HG02938 (cell line): ENCODE data around the gene GLO1.

Source experiments
- ATAC-seq: cut with Tn5 transposase; IDR thresholded peaks from one replicate; pipeline ENCODE4 v1.9.1; 2021; ENCODE audit warnings: mild to moderate bottlenecking, moderate library complexity; ENCODE audit not compliant: unreplicated experiment

The GLO1 gene

GRCh38 chr6:38702558-38703397, at the start of gene GLO1:
TSS of gene GLO1 (minus strand) at chr6:38703145. CDS start at chr6:38703054, 91 bp downstream.
- peak; percentile 99 for ATAC-seq

DNA sequence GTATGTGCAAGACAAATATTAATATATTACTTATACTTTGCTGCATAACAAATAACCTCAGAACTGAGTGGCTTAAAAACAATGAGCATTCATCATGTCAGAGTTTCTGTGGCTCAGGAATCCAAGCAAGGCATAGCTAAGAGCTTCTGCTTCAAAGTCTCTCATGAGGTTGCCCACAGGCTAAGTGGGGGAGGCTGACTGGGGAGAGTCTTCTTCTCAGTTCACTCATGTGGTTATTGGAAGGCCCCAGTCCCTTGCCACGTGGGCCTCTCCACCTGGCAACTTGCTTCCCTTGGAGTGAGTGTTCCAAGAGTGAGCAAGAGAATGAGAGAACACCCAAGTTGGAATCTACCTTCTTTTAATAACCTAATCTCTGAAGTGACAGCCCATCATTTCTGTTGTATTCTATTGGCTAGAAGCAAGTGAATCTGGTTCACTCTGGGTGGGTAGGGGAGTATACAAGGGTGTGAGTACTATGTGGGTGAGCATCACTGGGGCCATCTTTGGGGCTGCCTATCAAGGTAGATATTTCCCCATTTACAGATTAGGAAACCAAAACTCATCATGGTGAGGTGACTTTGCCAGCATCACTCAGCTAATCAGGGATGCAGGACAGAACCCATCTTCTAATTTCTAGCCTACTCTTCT, 48.1 kb upstream of the GLO1 start:
- ATAC-seq, result no peak

- no peak for ATAC-seq
These were observed 46.5 kb upstream of the GLO1 start for GRCh38 chr6:38749473-38749872.

GRCh38 chr6:38739532-38739931, 36.6 kb upstream of the GLO1 start:
- ATAC-seq, result no peak

DNA sequence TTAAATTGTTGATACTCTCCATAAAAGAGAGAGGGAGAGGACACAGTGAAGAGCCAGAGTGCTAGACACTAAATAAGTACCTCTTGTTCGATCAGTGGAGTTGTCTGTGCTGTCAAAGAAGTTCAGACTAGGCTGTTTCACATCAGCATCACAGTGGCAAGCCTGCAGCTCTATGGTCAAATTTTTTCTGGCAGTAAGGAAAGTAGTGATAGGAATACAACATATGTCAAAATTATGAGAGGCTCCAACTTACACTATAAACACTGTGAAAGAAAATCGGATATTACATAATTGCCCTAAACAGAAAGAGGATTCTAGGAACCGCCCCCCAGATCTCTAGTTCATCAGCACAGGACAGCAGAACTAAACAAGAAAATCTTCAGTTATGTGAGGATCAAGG, 35.3 kb upstream of the GLO1 start:
- ATAC-seq, result no peak

- ATAC-seq, result no peak
These were observed 34.0 kb upstream of the GLO1 start for GRCh38 chr6:38736951-38737350.

DNA sequence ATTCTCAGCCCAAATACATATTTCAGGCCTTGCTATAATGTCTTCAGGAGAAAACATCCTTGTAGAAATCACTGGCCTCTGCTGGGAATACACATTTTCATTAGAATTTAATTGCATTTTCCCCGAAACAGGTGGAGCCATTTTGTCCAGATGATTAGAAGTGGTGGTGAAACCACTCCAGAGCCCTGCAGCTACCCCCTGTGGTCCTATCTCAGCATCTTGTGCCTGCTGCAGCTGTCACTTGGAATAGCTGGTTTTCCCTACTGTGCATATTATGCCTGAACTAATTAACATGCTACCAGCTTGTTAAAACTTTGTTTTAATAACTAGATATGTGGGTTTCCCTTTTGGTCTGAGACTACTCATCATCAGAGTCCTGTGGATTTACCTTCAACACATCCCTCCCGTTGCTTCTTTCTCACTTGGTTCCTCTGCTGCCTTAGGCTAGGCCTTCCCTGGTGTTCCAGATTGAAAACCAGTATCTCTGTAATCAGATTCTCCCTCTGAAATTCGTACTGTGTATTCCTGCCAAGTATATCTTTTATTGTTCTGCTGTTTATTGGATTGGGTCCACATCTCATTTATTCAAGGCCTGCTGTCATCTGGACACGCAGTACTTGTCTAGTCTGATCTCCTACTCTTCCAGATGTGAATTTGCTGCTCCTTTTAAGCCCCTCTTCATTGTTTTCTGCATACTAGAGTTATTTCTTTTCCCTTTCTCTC, 27.4 kb upstream of the GLO1 start:
- ATAC-seq, result no peak

GRCh38 chr6:38728203-38728602, 25.3 kb upstream of the GLO1 start:
- no peak for ATAC-seq

GRCh38 chr6:38725414-38726183, 22.7 kb upstream of the GLO1 start:
- ATAC-seq, result no peak

DNA sequence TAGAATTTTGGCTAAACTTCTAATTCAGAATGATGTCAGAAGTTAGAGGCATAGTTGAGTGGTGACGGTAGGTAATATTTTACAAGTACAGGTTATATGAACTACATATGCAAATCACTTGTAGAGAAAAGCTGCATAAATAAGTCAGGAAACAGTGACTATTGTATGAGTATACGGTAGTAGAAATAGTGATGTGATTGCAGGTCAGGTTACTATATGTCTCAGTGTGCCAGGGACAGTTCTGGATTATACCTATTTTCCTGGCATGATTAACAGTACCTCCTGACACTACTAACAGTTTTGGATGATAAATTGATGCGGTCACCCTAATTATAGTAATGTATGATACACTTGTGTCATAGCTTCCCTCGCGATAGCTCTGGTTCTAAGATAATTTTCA, 21.4 kb upstream of the GLO1 start:
- ATAC-seq, result no peak

GRCh38 chr6:38723783-38724182, 20.8 kb upstream of the GLO1 start:
- ATAC-seq, result no peak

GRCh38 chr6:38722727-38723334, 19.9 kb upstream of the GLO1 start:
- ATAC-seq, result no peak

- ATAC-seq, result no peak
These were observed 19.1 kb upstream of the GLO1 start for GRCh38 chr6:38722038-38722437.

DNA sequence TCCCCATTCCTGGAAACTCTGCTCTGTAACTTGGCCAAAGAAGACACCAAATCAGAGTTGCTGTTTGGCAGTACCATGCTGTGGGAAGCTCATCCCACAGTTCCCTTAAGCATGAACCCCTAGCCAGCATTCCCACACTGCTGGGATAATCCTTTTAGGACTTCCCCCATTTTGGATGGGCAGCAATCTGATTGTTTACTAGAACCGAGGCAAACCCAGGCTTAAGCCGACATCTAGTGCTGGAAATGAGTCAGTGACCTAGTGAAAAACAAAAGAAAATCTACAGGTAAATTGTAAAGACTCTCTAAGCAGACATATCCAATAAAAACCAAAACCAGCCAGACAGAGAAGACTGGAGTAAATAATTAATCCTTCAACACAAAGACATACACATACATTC, 17.4 kb upstream of the GLO1 start:
- ATAC-seq, result no peak

DNA sequence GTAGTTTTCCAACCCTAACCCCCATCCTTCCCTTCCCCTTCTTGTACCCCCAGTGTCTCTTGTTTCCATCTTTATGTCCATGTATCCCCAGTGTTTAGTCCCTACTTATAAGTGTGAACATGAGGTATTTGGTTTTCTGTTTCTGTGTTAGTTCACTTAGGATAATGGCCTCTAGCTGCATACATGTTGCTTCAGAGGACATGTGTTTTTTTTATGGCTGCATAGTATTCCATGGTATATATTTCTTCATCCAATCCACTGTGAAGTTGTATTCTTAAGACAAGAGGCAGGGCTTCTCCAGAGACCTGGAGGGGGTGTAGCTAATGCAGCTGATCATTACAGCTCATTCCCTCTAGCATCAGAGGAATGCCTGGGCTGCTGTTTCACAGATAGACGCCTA, 16.4 kb upstream of the GLO1 start:
- no peak for ATAC-seq

DNA sequence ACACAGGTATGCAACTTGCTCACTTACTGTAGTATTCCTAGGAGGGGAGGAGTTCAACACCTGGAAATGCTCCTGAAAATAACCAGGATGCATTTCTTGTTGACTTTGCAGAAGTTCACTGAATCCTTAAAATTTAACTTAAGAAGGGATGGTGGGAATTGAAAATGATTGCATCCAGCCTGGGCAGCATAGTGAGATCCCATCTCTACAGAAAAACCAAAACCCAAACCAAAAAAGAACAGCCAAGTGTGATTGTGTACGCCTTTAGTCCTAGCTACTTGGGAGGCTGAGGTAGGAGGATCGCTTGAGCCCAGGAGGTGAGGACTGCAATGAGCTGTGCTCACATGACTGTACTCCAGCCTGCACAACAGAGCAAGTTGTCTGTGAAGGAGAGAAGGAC, 13.9 kb upstream of the GLO1 start:
- no peak for ATAC-seq

DNA sequence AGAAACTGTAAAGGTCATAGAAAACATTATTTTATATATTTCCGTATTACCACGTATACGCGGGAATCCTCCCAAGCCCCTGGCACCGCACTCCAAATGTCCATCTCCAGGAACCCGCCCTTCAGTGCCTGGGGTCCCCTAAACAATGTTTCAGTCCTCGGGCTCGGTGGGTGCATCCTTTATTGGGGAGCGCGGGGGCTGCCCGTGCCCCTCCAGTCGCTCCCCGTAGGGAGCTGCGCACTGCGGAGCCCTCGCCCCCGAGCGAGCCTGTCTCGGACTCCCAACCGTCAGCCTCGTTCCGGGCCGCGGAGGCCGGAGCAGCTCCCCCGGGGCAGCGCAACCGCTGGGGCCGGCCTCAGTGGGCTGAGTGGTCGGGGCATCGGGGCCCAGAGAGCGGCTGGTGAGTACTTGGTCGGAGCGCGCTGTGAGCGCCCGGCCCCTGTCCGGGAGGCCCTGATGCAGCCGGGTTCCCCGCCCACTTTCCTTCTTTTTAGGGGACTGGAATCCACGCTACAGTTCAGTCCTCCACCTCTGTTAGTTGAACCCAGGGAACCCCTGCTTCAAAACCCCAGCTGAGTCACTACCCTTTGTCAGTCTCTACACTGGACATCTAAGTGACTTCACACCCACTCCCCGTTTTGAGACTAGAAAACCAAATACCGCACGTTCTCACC, 12.2 kb upstream of the GLO1 start, which contains the start of gene DNAH8:
DNAH8 (plus strand) TSS at position 296 of the 674 bp plus-strand sequence. CDS start 7,499 bp downstream, outside the sequence.
- ATAC-seq, result no peak

GRCh38 chr6:38714239-38715015, 11.5 kb upstream of the GLO1 start:
- ATAC-seq, result no peak

GRCh38 chr6:38713812-38714211, 10.9 kb upstream of the GLO1 start:
- ATAC-seq, result no peak
